IMR-90 (cell line): ENCODE measurements around the gene INPP5D.

ENCODE experiments used
- CHD1 ChIP-seq: IDR thresholded peaks from 2 replicates; pipeline ENCODE4 v1.6.1; 2012; ENCODE audit warnings: low read depth, low read length, improper control_type of control experiment
- NFE2L2 ChIP-seq: fragments of 150-350 bp; IDR thresholded peaks from 2 replicates; pipeline ENCODE4 v1.6.1; 2016; ENCODE audit warnings: low read depth, mild to moderate bottlenecking, low read length
- POLR2A ChIP-seq: IDR thresholded peaks from 2 replicates; pipeline ENCODE4 v1.6.1; 2012; ENCODE audit warnings: mild to moderate bottlenecking, low read depth, low read length
- RAD21 ChIP-seq: IDR thresholded peaks from 2 replicates; pipeline ENCODE4 v1.6.1; 2012; ENCODE audit warnings: low read length, improper control_type of control experiment
- RFX5 ChIP-seq: IDR thresholded peaks from 2 replicates; pipeline ENCODE4 v1.8.0; 2012; ENCODE audit warnings: low read depth, mild to moderate bottlenecking, low read length, moderate library complexity
- SMC3 ChIP-seq: fragments of 150-350 bp; IDR thresholded peaks from 2 replicates; pipeline ENCODE4 v1.6.1; 2016; ENCODE audit warnings: low read depth, mild to moderate bottlenecking, antibody characterized with exemption, low read length, moderate library complexity
- TF ChIP-seq, protein P1 (sequence below): conservative IDR thresholded peaks from 2 replicates; pipeline ENCODE4 v1.5.1; 2012; ENCODE audit warnings: mild to moderate bottlenecking, low read depth, low read length, improper control_type of control experiment
- TF ChIP-seq, protein P2 (sequence below): fragments of 150-350 bp; IDR thresholded peaks from 2 replicates; pipeline ENCODE4 v1.6.1; 2017; ENCODE audit warnings: mild to moderate bottlenecking, antibody characterized with exemption, low read length, low read depth

DNA sequence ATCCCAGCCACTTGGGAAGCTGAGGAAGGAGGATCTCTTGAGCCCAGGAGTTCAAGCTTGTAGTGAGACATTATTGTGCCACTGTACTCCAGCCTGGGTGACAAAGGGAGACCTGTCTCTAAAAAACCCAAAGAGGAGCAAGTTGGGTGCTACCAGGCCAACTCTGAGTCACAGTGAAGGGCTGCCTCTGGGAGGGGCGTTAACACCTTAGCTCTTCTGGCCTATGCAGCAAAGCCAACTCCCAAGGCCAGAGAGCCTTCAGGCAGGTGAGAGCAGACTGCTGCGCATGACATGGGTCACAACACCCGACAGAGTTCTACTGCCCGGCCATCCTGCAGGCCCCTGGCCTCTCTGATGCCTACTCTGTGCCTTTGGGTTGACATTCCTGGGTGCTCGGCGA lies 158.7 kb downstream of the INPP5D start:
- TF ChIP-seq, protein P1, sequence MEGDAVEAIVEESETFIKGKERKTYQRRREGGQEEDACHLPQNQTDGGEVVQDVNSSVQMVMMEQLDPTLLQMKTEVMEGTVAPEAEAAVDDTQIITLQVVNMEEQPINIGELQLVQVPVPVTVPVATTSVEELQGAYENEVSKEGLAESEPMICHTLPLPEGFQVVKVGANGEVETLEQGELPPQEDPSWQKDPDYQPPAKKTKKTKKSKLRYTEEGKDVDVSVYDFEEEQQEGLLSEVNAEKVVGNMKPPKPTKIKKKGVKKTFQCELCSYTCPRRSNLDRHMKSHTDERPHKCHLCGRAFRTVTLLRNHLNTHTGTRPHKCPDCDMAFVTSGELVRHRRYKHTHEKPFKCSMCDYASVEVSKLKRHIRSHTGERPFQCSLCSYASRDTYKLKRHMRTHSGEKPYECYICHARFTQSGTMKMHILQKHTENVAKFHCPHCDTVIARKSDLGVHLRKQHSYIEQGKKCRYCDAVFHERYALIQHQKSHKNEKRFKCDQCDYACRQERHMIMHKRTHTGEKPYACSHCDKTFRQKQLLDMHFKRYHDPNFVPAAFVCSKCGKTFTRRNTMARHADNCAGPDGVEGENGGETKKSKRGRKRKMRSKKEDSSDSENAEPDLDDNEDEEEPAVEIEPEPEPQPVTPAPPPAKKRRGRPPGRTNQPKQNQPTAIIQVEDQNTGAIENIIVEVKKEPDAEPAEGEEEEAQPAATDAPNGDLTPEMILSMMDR: no peak
- TF ChIP-seq RAD21 (no peak), SMC3 (no peak), NFE2L2 (no peak), CHD1 (no peak), POLR2A (no peak), RFX5 (no peak)
- TF ChIP-seq, protein P2, sequence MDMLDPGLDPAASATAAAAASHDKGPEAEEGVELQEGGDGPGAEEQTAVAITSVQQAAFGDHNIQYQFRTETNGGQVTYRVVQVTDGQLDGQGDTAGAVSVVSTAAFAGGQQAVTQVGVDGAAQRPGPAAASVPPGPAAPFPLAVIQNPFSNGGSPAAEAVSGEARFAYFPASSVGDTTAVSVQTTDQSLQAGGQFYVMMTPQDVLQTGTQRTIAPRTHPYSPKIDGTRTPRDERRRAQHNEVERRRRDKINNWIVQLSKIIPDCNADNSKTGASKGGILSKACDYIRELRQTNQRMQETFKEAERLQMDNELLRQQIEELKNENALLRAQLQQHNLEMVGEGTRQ: no peak
